Colonic mucosa (tissue), 4 donors: ENCODE data around the gene NCAM2. TPM values are rescaled to one million over a fixed set of nuclear protein-coding genes. Genes with fewer than 3 reads are reported as not detected.

Source experiments
- DNase-seq: peaks from one replicate; pipeline ENCODE4 v3.0.0-alpha.2; 2020
- H3K27ac ChIP-seq: fragments of 200-600 bp; one replicate; pipeline ENCODE4 v1.8.0; 2021
- H3K27me3 ChIP-seq: fragments of 200-600 bp; one replicate; pipeline ENCODE4 v1.8.0; 2021
- H3K36me3 ChIP-seq: fragments of 200-600 bp; one replicate; pipeline ENCODE4 v1.8.0; 2021
- H3K4me1 ChIP-seq: fragments of 200-600 bp; one replicate; pipeline ENCODE4 v1.8.0; 2021; ENCODE audit warnings: mild to moderate bottlenecking
- H3K4me3 ChIP-seq: fragments of 200-600 bp; one replicate; pipeline ENCODE4 v1.8.0; 2021
- H3K9ac ChIP-seq, 2 donors: one replicate each; pipeline ENCODE4 v1.7.0; 2013; ENCODE audit warnings: control low read depth in 2 of 2, low read depth in 2 of 2, low read length in 2 of 2
- H3K9me3 ChIP-seq: fragments of 200-600 bp; one replicate; pipeline ENCODE4 v1.8.0; 2021
- CTCF ChIP-seq: fragments of 200-600 bp; IDR thresholded peaks from one replicate; pipeline ENCODE4 v1.8.0; 2022; ENCODE audit warnings: antibody characterized with exemption, mild to moderate bottlenecking
- intact Hi-C: fragments of 100-400 bp; cut with DNase I; formaldehyde crosslinking; loops from one replicate; pipeline ENCODE4 v1.14.1; 2022
- total RNA-seq, 2 donors: library from RNA; stranded (reverse); fragmentation: NEBNext Ultra II Directional in 1 of 2; extraction: Animal tissue kit (Norgen Biotek cat#: 25700) in 1 of 2; gene quantifications; one replicate each; pipeline ENCODE4 v1.2.1, GENCODE V29; 2021
- donor health status: healthy.
- donor health status: DM: no; HTN: no; CAD: no.
- donor health status: DM: no; HTN: no; CAD: no.

NCAM2 gene
- total RNA-seq, 2 donors from 2014 or later, result 0.52 to 2.8 TPM

- Histone ChIP-seq H3K36me3 (no peaks in the 10 kb centered on the region), H3K9me3 (no peaks in the 10 kb centered on the region), H3K9ac (no peak overlapping the region), H3K4me1 (no peaks in the 10 kb centered on the region), H3K27ac (no peak overlapping the region), H3K4me3 (no peak overlapping the region), H3K27me3 (no peaks in the 10 kb centered on the region)
- intact Hi-C loops, result no loop called here
- no peak for TF ChIP-seq CTCF
- no peak for DNase-seq
Observed at GRCh38 chr21:21458124-21458631, 460.0 kb downstream of the NCAM2 start.

- TF ChIP-seq CTCF, result no peak
- intact Hi-C loops, result no loop called here
Observed at GRCh38 chr21:21460979-21461378, 462.8 kb downstream of the NCAM2 start.

GRCh38 chr21:21463456-21463855, 465.2 kb downstream of the NCAM2 start:
- Histone ChIP-seq H3K4me3 (no peak overlapping the region), H3K27ac (no peak overlapping the region), H3K4me1 (no peaks in the 10 kb centered on the region), H3K9ac (no peak overlapping the region), H3K27me3 (no peaks in the 10 kb centered on the region), H3K36me3 (no peaks in the 10 kb centered on the region), H3K9me3 (no peaks in the 10 kb centered on the region)
- intact Hi-C loops, result no loop called here
- TF ChIP-seq CTCF, result no peak
- DNase-seq, result no peak

More at GRCh38 chr21:21460979-21461378, 462.8 kb downstream of the NCAM2 start:
- no peak for DNase-seq
- Histone ChIP-seq H3K27me3 (no peaks in the 10 kb centered on the region), H3K27ac (no peak overlapping the region), H3K9me3 (no peaks in the 10 kb centered on the region), H3K4me1 (no peaks in the 10 kb centered on the region), H3K36me3 (no peaks in the 10 kb centered on the region), H3K4me3 (no peak overlapping the region), H3K9ac (no peak overlapping the region)

- Histone ChIP-seq H3K27ac (no peak overlapping the region), H3K4me3 (no peak overlapping the region), H3K27me3 (no peaks in the 10 kb centered on the region), H3K9ac (no peak overlapping the region), H3K4me1 (no peaks in the 10 kb centered on the region), H3K36me3 (no peaks in the 10 kb centered on the region), H3K9me3 (no peaks in the 10 kb centered on the region)
- no peak for TF ChIP-seq CTCF
- intact Hi-C loops, result no loop called here
- no peak for DNase-seq
Observed at GRCh38 chr21:21464684-21465083, 466.5 kb downstream of the NCAM2 start.

GRCh38 chr21:21466752-21467151, 468.5 kb downstream of the NCAM2 start:
- no peaks in the 10 kb centered on the region for H3K9me3 ChIP-seq
- no peak overlapping the region for H3K27ac ChIP-seq
- intact Hi-C loops, result no loop called here
- H3K9ac ChIP-seq, result no peak overlapping the region
- no peak overlapping the region for H3K4me3 ChIP-seq
- no peak for TF ChIP-seq CTCF
- H3K4me1 ChIP-seq, result no peaks in the 10 kb centered on the region
- H3K36me3 ChIP-seq, result no peaks in the 10 kb centered on the region
- no peaks in the 10 kb centered on the region for H3K27me3 ChIP-seq
- no peak for DNase-seq

- intact Hi-C loops, result no loop called here
- H3K27ac ChIP-seq, result no peak overlapping the region
- H3K9ac ChIP-seq, result no peak overlapping the region
- H3K27me3 ChIP-seq, result no peaks in the 10 kb centered on the region
- H3K9me3 ChIP-seq, result no peaks in the 10 kb centered on the region
- no peak for TF ChIP-seq CTCF
- no peaks in the 10 kb centered on the region for H3K36me3 ChIP-seq
- H3K4me3 ChIP-seq, result no peak overlapping the region
- no peaks in the 10 kb centered on the region for H3K4me1 ChIP-seq
- DNase-seq, result no peak
Observed at GRCh38 chr21:21468003-21468402, 469.8 kb downstream of the NCAM2 start.
